ENCODE measurements around the gene RTN4RL1. TPM values are rescaled to one million over a fixed set of nuclear protein-coding genes. Genes with fewer than 3 reads are reported as not detected.

Gene RTN4RL1
- total RNA-seq, 1 donor from 2014 or later, result 0.77 TPM

GRCh38 chr17:1989135-1989534, 36.0 kb downstream of the RTN4RL1 start:
- no peak overlapping the region for H3K27ac Mint-ChIP-seq (ENCODE audit: unreplicated experiment)
- Histone ChIP-seq H3K4me2 (ENCODE audit: low read length) (peak overlapping the region; percentile 49), H2AFZ (ENCODE audit: low read depth, low read length) (peak overlapping the region; percentile 53), H3K27ac (ENCODE audit: low read depth, low read length) (no peak overlapping the region), H4K20me1 (ENCODE audit: insufficient read depth, low read length) (no peaks in the 10 kb centered on the region), H3K27me3 (ENCODE audit: insufficient read depth, low read length) (peaks cover 2% of the 10 kb centered on the region), H3K79me2 (ENCODE audit: insufficient read depth, low read length) (no peaks in the 10 kb centered on the region), H3K36me3 (ENCODE audit: insufficient read depth, low read length) (no peaks in the 10 kb centered on the region), H3K4me3 (ENCODE audit: insufficient read depth, low read depth, low read length) (no peak overlapping the region), H3K4me1 (ENCODE audit: insufficient read depth, low read length) (peaks cover 17% of the 10 kb centered on the region), H3K9me3 (ENCODE audit: insufficient read depth, low read depth, low read length) (no peaks in the 10 kb centered on the region), H3K9ac (ENCODE audit: low read length) (peak overlapping the region; percentile 37)
- H3K36me3 Mint-ChIP-seq (ENCODE audit: low read depth, unreplicated experiment), result peaks cover 1% of the 10 kb centered on the region
- no peak overlapping the region for H3K4me3 Mint-ChIP-seq (ENCODE audit: unreplicated experiment)
- FAIRE-seq (peak; percentile 67), DNase-seq (ENCODE audit: low read depth) (peak; percentile 85)
- H3K27me3 Mint-ChIP-seq (ENCODE audit: low read depth, unreplicated experiment), result peaks cover 35% of the 10 kb centered on the region
- no peak for TF ChIP-seq EZH2 (IDR thresholded peaks at IDR 0.05; ENCODE audit: insufficient read depth, low read length)
- no peak for TF ChIP-seq CTCF (IDR thresholded peaks at IDR 0.05; ENCODE audit: insufficient read depth, low read depth, low read length)
- no peaks in the 10 kb centered on the region for H3K4me1 Mint-ChIP-seq (ENCODE audit: low read depth, unreplicated experiment)
- H3K9me3 Mint-ChIP-seq (ENCODE audit: unreplicated experiment), result no peaks in the 10 kb centered on the region

GRCh38 chr17:1986783-1987451, 38.2 kb downstream of the RTN4RL1 start:
- no peak for FAIRE-seq
- H3K36me3 ChIP-seq (ENCODE audit: insufficient read depth, low read length), result no peaks in the 10 kb centered on the region

More at GRCh38 chr17:1986783-1987451, 38.2 kb downstream of the RTN4RL1 start:
- Histone ChIP-seq H2AFZ (ENCODE audit: low read depth, low read length) (no peak overlapping the region), H3K27ac (ENCODE audit: low read depth, low read length) (no peak overlapping the region), H3K79me2 (ENCODE audit: insufficient read depth, low read length) (no peaks in the 10 kb centered on the region), H3K4me1 (ENCODE audit: insufficient read depth, low read length) (peaks cover 17% of the 10 kb centered on the region), H3K4me3 (ENCODE audit: insufficient read depth, low read depth, low read length) (no peak overlapping the region), H3K27me3 (ENCODE audit: insufficient read depth, low read length) (peaks cover 5% of the 10 kb centered on the region), H3K9ac (ENCODE audit: low read length) (no peak overlapping the region), H3K4me2 (ENCODE audit: low read length) (no peak overlapping the region), H3K9me3 (ENCODE audit: insufficient read depth, low read depth, low read length) (no peaks in the 10 kb centered on the region), H4K20me1 (ENCODE audit: insufficient read depth, low read length) (no peaks in the 10 kb centered on the region)
- DNase-seq (ENCODE audit: low read depth), result no peak
- H3K27ac Mint-ChIP-seq (ENCODE audit: unreplicated experiment), result no peak overlapping the region
- no peak for TF ChIP-seq CTCF (IDR thresholded peaks at IDR 0.05; ENCODE audit: insufficient read depth, low read depth, low read length)
- TF ChIP-seq EZH2 (IDR thresholded peaks at IDR 0.05; ENCODE audit: insufficient read depth, low read length), result no peak
- peaks cover 1% of the 10 kb centered on the region for H3K36me3 Mint-ChIP-seq (ENCODE audit: low read depth, unreplicated experiment)
- no peaks in the 10 kb centered on the region for H3K4me1 Mint-ChIP-seq (ENCODE audit: low read depth, unreplicated experiment)
- no peak overlapping the region for H3K4me3 Mint-ChIP-seq (ENCODE audit: unreplicated experiment)
- H3K27me3 Mint-ChIP-seq (ENCODE audit: low read depth, unreplicated experiment), result peaks cover 42% of the 10 kb centered on the region
- H3K9me3 Mint-ChIP-seq (ENCODE audit: unreplicated experiment), result no peaks in the 10 kb centered on the region

Measured in astrocyte (in vitro differentiated cells and primary cell).